ENCODE results near the gene DCTN5.

GRCh38 chr16:23640615-23640930, 693 bp upstream of the DCTN5 start:
- TF ChIP-seq TAF1 (IDR thresholded peaks at IDR 0.05; ENCODE audit: borderline replicate concordance, insufficient read depth, low read length) (no peak), POLR2AphosphoS5 (IDR thresholded peaks at IDR 0.05; ENCODE audit: low read depth, low read length) (no peak), SIN3A (IDR thresholded peaks at IDR 0.05; ENCODE audit: borderline replicate concordance, insufficient read depth, low read length) (no peak)

Measured in PFSK-1 (cell line).